Measurements from ENCODE around the gene SGO2. TPM values are rescaled to one million over a fixed set of nuclear protein-coding genes. Genes with fewer than 3 reads are reported as not detected.
A peak's percentile ranks its signal among the peaks of the same experiment; 100 is the strongest.

The SGO2 gene
- total and polyA plus RNA-seq, 2 of the 13 experiments (the other 11 are each of a cell fraction or from before 2014, with no cell fraction given): 5.1 to 16.2 TPM

GRCh38 chr2:200525882-200526651 lies at the start of gene SGO2 (continued):
- TF ChIP-seq HMG20B (CRISPR knock-in tag; conservative IDR thresholded peaks at IDR 0.05) (0 out of 2 replicates have a peak, but pooled peaks have one; percentile 47), PLRG1 (conservative IDR thresholded peaks at IDR 0.05) (no peak), SMC3 (IDR thresholded peaks at IDR 0.05; ENCODE audit: low read length) (no peak), SMYD3 (CRISPR knock-in tag; IDR thresholded peaks at IDR 0.05) (peak; percentile 63; the same call in 1 of the 2 replicates), ELF4 (CRISPR knock-in tag; IDR thresholded peaks at IDR 0.05; ENCODE audit: borderline replicate concordance) (peak; percentile 96), CENPBD1 (CRISPR knock-in tag; IDR thresholded peaks at IDR 0.05; ENCODE audit: borderline replicate concordance, low read depth) (no peak), ZBTB34 (CRISPR knock-in tag; IDR thresholded peaks at IDR 0.05) (0 out of 2 replicates have a peak, but pooled peaks have one; percentile 74), TEAD2 (CRISPR knock-in tag; IDR thresholded peaks at IDR 0.05) (no peak), ZNF660 (CRISPR knock-in tag; IDR thresholded peaks at IDR 0.05; ENCODE audit: borderline replicate concordance, low read depth) (no peak), ZNF281 (CRISPR knock-in tag; IDR thresholded peaks at IDR 0.05; ENCODE audit: borderline replicate concordance) (0 out of 2 replicates have a peak, but pooled peaks have one; percentile 29), ZNF605 (CRISPR knock-in tag; IDR thresholded peaks at IDR 0.05) (peak; percentile 97), YEATS2 (CRISPR knock-in tag; IDR thresholded peaks at IDR 0.05; ENCODE audit: borderline replicate concordance) (peak; percentile 92), ZNF563 (CRISPR knock-in tag; IDR thresholded peaks at IDR 0.05) (no peak), FOSL1 (CRISPR knock-in tag; IDR thresholded peaks at IDR 0.05; ENCODE audit: borderline replicate concordance) (no peak), DRAP1 (CRISPR knock-in tag; IDR thresholded peaks at IDR 0.05) (peak; percentile 91), ZNF788 (CRISPR knock-in tag; IDR thresholded peaks at IDR 0.05; ENCODE audit: borderline replicate concordance) (peak; percentile 94; the same call in 1 of the 2 replicates), AGO1 (IDR thresholded peaks at IDR 0.05; ENCODE audit: low read depth, low read length, poor library complexity, severe bottlenecking) (peak; percentile 85), ZFAT (CRISPR knock-in tag; conservative IDR thresholded peaks at IDR 0.05) (no peak), MTA3 (CRISPR knock-in tag; IDR thresholded peaks at IDR 0.05) (no peak), NFYB (CRISPR knock-in tag; IDR thresholded peaks at IDR 0.05) (peak; percentile 91), KDM6A (CRISPR knock-in tag; IDR thresholded peaks at IDR 0.05; ENCODE audit: low read depth) (no peak), ATF1 (CRISPR knock-in tag; IDR thresholded peaks at IDR 0.05) (peak; percentile 80), NRL (CRISPR knock-in tag; IDR thresholded peaks at IDR 0.05; ENCODE audit: borderline replicate concordance) (peak; percentile 88; the same call in 1 of the 2 replicates), ZNF20 (CRISPR knock-in tag; IDR thresholded peaks at IDR 0.05) (0 out of 2 replicates have a peak, but pooled peaks have one; percentile 10), ATF5 (CRISPR knock-in tag; IDR thresholded peaks at IDR 0.05; ENCODE audit: low read depth) (0 out of 2 replicates have a peak, but pooled peaks have one; percentile 44)

Data from HepG2 (cell line).